GM18520 (cell line): ENCODE measurements around the gene PAK1.
"Not testable (repeated sequence)": the region's sequence is repeated elsewhere in the genome, so short reads cannot be mapped to it uniquely, and the experiment has no call there.

Source experiments
- ATAC-seq: cut with Tn5 transposase; IDR thresholded peaks from one replicate; pipeline ENCODE4 v1.9.1; 2021; ENCODE audit not compliant: unreplicated experiment

PAK1 gene

GRCh38 chr11:77312107-77312506, 161.8 kb downstream of the PAK1 start:
- ATAC-seq, result no peak

GRCh38 chr11:77311701-77312100, 162.2 kb downstream of the PAK1 start:
- ATAC-seq, result no peak

- no peak for ATAC-seq
Observed at GRCh38 chr11:77310721-77311120, 163.2 kb downstream of the PAK1 start.

DNA sequence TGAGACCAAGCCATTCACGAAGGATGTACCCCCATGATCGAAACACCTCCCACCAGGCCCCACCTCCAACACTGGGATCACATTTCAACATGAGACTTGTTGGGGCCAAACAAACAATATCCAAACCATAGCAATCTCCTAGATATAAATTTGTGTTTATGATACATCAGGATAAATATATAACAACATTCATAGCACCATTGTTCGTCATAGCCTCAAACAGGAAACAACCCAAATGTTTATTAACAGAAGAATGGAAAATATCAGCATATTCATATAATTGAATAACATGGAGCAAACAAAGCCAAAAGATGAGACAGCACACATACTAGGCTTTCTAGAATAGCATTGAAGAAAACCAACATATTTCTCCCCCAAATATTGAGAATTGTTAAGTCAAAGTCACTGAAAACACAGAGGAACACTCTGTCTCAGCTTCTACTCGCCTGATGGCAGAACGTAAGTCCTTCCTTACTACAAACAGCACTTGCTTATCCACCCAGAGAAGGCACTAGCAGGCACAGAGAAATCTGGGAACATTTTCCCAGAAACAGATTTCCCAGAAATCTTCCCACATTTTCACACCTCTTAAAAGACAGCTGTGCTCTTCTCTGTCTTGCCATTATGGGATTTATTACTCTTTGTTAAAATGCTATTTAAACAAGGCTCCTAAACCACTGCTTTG, 164.4 kb downstream of the PAK1 start:
- ATAC-seq, result no peak

DNA sequence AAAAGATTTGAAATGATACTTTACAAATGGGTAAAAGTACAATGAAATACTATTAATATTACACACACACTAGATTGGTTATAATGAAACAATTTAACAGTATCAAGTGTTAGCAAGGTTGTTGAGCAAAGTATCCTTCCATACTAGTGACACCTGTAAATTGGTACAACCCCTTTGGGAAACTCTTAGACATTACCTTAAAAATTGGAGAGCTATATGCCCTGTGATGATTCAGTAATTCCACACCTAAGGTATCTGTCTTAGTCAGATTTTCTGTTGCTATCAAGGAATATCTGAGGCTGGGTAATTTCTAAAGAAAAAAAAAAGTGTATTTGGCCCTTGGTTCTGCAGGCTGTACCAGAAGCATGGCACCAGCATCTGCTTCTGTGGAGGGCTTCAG, 165.1 kb downstream of the PAK1 start:
- ATAC-seq, result no peak

DNA sequence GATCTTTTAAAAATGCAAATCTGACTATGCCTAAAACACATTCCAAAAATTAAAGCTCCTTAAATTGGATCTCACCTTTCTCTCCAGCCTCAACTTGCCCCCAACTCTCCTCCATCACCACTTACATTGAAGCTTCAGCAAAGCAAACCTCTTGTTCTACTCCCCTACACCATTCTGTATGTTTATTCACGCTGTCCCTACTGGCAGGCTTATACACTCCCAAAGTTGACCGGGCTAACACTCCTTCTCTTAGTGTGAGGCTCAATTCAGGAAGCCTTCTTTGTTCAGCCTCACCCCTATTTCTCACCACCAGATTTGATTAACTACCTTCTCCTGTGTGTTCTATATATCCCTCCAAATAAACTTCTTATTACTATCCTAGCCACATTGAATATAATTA, 170.6 kb downstream of the PAK1 start:
- no peak for ATAC-seq

DNA sequence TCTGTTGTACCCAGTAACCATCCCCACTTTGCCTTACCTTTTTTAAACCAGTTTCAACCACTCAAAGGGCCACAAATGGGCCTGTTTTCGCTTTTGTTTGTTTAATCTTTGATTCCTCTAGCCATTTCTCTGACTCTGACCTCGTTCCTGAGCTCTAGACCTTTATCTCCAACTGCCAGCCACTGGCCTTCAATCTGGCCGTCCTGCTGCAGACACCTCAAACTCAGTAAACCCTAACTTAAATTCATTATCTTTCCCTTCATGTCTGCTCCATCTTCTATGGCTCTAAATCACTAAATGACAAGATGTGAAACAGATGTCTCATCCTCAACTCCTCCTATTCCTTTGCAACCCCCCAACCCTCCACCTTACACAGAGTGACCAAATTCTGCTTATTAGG, 171.1 kb downstream of the PAK1 start:
- no peak for ATAC-seq

GRCh38 chr11:77301510-77301909, 172.4 kb downstream of the PAK1 start, which contains the start of gene GDPD4:
TSS of gene GDPD4 (minus strand) at chr11:77301686. CDS start at chr11:77285137, 16,549 bp downstream.
- ATAC-seq, result no peak

DNA sequence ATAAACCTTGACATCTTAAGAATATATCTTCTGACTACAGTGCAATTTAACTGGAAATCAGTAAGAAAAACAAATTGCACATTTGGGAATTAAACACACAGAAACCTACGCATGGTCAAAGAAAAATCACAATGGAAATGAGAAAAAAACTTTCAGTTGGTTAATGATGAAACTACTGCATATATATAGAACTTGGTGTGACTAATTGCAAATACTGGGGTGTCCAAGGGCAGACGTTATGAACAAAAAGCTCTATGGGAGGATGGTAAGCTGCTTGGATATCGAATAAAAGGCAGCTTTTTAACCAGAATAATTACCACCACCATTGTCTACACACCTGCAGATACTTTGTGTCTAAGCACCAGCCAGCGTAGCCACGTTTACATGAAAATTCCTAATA, 173.2 kb downstream of the PAK1 start:
- ATAC-seq, result no peak

- ATAC-seq, result not testable (repeated sequence)
Observed at GRCh38 chr11:77300028-77300427, 173.9 kb downstream of the PAK1 start.

DNA sequence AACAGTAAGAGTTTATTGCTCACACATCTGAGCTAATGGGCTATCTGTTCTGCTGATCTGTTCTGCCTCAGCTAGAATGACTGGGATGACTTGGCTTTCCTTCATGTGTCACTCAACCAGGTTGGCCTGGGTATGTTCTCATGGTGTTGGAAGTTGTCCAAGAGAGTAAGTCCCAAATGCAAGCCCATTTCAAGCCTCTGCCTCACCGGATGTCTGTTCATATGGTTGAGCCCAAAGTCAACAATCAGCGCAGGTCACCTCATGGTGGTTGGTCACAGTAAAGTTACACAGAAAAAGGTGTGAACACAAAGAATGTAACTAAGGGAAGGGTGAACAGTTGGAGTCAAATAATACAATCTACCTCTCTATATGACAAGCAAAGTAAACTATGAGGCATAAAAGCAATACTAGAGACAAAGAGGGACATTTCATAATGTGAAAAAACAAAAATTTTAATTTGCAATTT, 174.3 kb downstream of the PAK1 start:
- ATAC-seq, result no peak

GRCh38 chr11:77294040-77294439, 179.9 kb downstream of the PAK1 start:
- ATAC-seq, result no peak

DNA sequence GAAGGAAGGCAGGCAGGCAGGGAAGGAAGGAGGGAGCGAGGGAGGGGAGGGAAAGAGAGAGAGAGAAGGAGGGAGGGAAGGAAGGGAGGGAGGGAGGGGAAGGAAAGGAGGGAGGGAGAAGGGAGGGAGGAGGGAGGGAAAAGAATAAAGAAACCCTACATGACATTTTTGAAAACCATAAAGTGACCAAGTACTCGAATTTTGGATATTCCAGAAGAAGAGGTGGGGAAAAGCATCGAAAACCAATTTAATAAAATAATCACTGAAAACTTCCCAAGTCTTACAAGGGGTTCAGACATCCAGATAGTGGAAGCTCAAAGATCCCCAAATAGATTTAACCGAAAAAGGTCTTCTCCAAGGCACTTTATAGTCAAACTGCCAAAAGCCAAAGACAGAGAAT, 184.2 kb downstream of the PAK1 start:
- no peak for ATAC-seq

DNA sequence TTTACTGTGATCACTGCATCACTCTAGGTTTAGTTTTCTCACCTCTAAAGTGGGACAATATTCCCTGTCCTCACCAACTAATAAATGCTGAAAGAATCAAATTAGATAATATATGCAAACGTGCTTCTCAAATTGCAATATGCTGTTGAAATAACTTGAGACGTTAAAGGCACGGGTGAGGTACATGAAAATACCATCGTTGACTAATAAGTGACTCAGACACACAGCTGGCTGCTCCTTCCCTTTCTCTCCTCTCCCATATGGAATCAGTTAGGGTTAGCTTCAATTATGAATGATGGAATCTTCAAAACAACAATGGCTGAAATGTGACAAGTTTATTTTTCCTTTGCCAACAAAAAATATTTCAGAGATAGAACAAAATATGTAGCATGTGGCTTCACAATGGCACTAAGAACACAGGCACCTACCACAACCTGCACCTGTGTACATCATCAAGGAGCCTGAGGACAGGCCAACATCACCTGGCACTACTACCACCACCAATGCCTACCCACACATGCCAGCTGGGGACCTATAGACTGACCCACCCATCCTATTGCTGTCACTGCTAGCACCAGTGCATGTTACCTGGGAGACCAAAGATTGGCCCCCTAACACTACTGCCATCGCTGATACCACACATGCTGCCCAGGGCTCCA, 186.2 kb downstream of the PAK1 start:
- no peak for ATAC-seq

GRCh38 chr11:77287136-77287535, 186.8 kb downstream of the PAK1 start:
- no peak for ATAC-seq

DNA sequence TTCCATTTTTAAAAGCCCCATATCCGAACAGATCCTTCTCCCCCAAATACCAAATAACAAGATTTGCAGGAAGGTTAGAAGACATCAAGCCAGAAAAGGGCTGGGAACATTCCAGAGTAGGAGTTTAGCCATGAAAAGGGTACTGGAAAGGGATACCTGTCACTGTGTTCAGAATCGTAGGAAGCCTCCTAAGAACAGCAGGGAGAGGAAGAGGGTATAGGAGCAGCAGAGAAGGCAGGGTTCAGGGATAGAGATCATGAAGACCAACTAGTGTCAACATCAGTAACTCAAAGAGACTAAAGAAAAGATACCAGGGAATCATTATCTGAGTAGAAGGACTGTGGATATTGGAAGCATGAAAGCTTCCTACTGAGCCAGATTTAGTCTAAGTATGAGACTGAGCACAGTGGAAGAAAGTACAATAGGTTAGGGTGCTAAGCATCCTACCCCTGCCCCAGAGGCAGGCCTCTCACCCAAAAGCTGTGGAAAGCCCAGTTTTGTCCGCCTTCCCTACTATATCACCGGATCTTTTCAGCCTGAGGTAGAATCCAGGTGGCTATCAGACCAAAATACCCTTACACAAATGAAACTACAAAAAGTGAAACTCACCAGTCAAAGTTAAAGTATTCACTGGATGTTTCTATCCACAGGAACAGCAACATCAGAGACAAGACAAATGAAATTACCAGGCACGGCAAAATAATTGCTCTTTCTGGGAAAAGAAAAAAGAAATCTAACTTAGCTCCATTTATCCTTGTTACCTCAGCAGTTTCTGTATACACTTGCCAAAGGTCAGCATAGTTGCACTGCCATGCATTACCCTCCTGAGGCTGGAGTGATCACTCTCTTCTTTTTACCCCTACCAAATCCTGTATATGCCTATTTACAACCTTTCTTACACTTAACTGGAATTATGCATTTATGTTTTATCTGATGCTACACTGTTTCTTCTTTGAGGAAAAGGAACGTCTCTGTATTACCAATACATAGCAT, 189.1 kb downstream of the PAK1 start:
- no peak for ATAC-seq

DNA sequence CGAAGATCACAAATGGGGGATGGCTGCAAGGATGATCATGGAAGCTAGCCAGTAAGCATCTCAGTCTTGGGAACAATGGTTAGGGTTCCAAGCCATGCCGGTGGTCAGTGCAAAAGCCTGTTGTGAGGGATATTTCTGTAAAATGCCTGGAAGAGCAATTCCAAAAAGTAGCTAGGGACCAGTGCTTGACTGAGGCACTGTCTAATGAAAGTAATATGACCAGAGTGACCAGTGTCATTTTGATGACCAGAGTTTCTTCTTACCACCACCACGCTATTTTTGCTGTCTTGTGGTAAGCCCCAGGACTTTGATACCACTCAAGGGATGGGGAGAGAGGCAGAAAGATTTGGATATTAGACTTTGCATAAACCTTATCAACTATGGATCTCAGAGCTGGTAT, 190.8 kb downstream of the PAK1 start:
- no peak for ATAC-seq

DNA sequence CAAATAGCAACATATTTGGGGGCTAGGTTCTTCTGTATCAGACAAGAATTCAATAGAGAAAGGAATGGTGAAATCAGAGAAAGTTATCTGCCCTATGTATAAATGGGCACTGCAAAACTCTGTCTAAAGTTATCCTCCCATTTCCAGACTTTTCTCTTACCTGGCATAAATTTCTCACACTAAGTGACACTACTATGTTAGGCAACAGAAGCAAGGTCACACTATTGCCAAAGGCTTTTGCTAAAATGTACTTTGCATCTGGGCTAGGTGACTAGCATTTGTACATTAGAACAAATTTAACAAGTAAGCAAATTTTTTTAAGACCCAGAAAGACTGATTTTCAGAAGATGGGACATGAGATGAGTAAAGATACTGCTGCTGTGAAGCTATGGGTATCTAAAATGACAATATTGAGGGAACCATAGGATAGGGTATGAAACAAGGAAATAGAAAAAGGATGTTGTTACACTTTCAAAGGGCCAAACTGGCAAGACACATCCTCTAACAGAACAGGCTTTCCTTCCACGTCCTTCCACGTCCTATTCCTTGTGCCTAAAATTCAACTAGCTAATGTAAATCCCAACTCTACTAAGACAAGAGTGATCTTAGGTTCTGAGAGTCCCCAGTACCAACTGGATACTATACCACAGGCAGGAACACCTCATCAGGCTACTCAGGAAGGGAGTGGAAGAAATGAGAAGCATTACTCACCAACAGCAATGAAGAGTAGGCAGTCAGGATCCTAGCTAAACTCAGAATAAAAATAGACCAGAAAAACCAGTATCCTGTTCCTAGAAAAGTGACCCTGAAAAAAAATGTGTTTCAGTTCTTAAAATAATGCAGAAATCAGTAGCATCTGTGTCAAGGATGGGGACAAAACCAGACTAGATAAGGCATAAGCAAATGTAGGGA, 195.0 kb downstream of the PAK1 start:
- no peak for ATAC-seq

DNA sequence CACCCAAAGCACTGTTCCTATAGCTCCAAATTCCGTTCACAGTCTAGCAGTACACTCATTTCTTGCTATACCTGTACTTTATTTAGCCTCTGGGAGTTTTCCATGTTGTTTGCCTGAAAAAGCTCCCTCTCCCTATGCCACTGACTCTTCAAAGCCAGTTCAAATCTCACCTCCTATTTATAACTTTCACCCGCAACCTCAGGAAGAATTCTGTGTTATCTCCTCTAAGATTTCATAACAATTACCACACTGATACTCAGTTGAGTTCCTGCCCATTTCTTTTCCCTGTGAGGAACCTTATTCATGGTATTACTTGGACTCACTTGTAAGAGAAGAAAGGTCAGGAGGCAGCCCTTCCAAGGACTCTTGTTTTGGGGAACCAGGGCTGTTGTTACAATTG, 197.6 kb downstream of the PAK1 start:
- no peak for ATAC-seq
